ENCODE data around the gene ADO. TPM values are rescaled to one million over a fixed set of nuclear protein-coding genes. Genes with fewer than 3 reads are reported as not detected.

ADO gene
- total RNA-seq, 4 donors from 2014 or later: 8.3 to 15.4 (median 12.0) TPM

DNA sequence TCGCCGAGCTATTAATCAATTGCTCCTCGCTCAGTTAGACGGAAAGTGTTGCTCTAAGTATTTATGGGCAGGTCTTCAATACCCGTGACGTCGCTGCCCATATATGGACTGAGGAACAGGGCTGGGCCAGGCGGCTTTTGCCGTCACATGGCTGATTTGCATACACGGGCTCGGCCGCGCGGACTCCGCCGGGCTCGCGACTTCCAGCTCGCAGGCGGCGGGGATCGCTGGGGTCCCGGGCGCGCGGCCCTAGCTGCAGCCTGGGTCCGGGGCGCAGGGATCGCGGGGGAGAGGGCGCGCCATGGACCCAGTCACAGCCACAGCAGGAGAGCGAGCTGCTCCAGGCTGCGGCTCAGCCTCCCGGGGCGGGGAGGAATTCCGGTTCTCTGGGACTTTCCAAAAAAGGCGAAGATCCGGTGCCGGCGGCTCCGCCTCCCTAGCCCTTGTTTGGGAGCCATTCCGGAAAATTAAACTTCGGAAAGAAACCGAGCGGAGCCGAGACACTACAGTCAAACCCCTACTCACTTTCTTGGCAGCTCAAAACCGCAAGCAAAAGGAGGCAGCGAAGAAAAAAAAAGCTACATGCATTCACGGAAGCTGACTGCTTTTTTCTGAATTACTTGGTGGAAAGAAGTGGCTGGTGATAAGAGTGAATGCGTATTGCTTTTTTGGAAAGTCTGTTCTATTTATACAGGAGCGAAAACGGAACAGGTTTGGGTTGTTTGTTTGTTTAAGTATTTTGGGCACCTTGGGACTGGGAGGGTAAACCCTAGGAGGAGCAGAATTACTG, 12.0 kb downstream of the ADO start, which contains the start of gene EGR2:
Gene EGR2 (minus strand): TSS at position 36 of the 790 bp plus-strand sequence. CDS start 337 bp downstream, outside the sequence.
- Histone ChIP-seq H3K27me3 (peaks cover 0 to 16% of the 10 kb centered on the region in 2 donors), H3K9me3 (no peaks in the 10 kb centered on the region), H3K4me1 (peaks cover 8 to 34% (median 24%) of the 10 kb centered on the region in 4 donors), H3K36me3 (no peaks in the 10 kb centered on the region), H3K27ac (peak within 1 kb of the TSS; percentile 70 to 99 (median 88)), H3K4me3 (peak within 1 kb of the TSS; percentile 71 to 90 (median 82))
- TF ChIP-seq, protein P1, sequence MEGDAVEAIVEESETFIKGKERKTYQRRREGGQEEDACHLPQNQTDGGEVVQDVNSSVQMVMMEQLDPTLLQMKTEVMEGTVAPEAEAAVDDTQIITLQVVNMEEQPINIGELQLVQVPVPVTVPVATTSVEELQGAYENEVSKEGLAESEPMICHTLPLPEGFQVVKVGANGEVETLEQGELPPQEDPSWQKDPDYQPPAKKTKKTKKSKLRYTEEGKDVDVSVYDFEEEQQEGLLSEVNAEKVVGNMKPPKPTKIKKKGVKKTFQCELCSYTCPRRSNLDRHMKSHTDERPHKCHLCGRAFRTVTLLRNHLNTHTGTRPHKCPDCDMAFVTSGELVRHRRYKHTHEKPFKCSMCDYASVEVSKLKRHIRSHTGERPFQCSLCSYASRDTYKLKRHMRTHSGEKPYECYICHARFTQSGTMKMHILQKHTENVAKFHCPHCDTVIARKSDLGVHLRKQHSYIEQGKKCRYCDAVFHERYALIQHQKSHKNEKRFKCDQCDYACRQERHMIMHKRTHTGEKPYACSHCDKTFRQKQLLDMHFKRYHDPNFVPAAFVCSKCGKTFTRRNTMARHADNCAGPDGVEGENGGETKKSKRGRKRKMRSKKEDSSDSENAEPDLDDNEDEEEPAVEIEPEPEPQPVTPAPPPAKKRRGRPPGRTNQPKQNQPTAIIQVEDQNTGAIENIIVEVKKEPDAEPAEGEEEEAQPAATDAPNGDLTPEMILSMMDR (IDR thresholded peaks at IDR 0.05): no peak
- TF ChIP-seq POLR2A (IDR thresholded peaks at IDR 0.05): peak in 1 of 2 donors; percentile 40
- peak; percentile 93 to 98 (median 98) for DNase-seq

DNA sequence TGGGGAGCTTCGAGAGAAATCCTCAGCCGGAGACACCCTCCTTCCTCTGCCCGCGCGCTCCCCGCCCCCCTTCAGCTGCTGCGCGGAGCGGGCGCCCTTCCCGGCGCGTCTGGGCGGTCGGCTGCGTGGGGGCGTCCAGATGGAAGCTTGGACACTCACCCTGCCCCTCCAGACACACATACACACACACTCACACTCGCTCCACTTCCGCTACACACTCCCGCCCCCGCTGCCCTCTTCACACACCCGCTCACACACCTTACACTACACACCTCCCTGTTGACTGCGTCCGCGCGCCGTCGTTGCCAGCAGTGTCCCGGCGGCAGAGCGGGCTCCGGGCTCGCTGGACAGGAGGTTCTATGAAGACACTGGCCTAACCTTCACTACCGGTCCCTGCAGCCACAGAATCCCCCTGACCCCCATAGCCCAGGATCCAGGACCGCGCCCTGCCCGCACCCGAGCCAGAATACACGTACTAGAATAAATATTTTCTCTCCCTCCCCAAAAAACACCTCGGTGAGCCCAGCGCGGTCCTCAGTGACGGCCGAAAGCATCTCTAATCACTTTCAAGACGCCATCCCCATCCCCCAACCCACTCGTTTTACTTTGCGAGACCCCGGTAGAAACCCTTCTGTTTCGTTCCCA, 12.7 kb downstream of the ADO start:
- peak overlapping the region; percentile 70 to 99 (median 88) for H3K27ac ChIP-seq
- TF ChIP-seq, protein P1 (IDR thresholded peaks at IDR 0.05): no peak
- TF ChIP-seq POLR2A (IDR thresholded peaks at IDR 0.05): no peak
- no peaks in the 10 kb centered on the region for H3K9me3 ChIP-seq
- peak; percentile 59 to 77 (median 70) for DNase-seq
- H3K36me3 ChIP-seq: no peaks in the 10 kb centered on the region
- H3K4me3 ChIP-seq: peak overlapping the region; percentile 71 to 90 (median 82)
- peaks cover 8 to 34% (median 24%) of the 10 kb centered on the region in 4 donors for H3K4me1 ChIP-seq
- H3K27me3 ChIP-seq: peaks cover 0 to 16% of the 10 kb centered on the region in 2 donors

DNA sequence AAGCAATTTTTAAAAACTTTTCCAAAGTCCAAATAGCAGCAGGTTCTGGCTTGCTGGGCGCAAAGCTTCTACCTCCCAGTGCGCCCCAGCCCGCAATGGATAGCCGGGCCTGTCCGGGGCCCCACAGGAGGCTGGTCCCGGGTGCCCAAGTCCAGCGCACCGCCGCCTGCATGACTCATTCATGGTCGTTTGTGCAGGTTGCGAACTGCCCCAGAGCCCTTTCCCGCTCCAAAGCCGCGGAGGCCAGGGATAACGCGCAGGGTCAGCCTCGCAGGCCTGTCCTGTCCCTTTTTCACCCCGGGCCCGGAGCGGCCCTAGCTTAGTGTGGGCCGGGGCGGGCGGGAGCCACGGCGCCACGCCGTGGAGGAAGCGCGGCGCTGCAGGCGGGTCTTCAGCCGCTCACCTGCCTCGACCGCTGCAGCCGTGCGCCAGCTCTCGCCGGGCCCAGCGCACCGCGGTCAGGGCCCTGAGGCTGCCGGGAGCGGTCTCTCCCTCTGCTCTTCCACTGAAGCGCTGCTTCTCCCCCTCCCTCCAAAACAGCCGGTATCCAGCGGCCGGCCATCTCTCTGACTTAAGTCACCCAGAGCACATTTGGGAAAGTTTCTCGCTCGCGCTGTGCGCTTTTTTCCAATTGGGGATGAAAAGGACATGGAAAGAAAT, 13.4 kb downstream of the ADO start:
- H3K4me1 ChIP-seq: peaks cover 8 to 34% (median 24%) of the 10 kb centered on the region in 4 donors
- peak overlapping the region; percentile 70 to 99 (median 88) for H3K27ac ChIP-seq
- no peaks in the 10 kb centered on the region for H3K36me3 ChIP-seq
- peak overlapping the region; percentile 71 to 90 (median 82) for H3K4me3 ChIP-seq
- TF ChIP-seq, protein P1 (IDR thresholded peaks at IDR 0.05): peak; percentile 68 to 86 (median 76)
- no peak for TF ChIP-seq POLR2A (IDR thresholded peaks at IDR 0.05)
- DNase-seq: peak; percentile 76 to 88 (median 85)
- H3K27me3 ChIP-seq: peaks cover 0 to 16% of the 10 kb centered on the region in 2 donors
- no peaks in the 10 kb centered on the region for H3K9me3 ChIP-seq

GRCh38 chr10:62818426-62819011, 14.0 kb downstream of the ADO start:
- peak overlapping the region in 1 of 4 donors; percentile 1 for H3K27ac ChIP-seq
- H3K4me1 ChIP-seq: peaks cover 8 to 34% (median 24%) of the 10 kb centered on the region in 4 donors
- no peaks in the 10 kb centered on the region for H3K9me3 ChIP-seq
- H3K36me3 ChIP-seq: no peaks in the 10 kb centered on the region
- H3K4me3 ChIP-seq: peak overlapping the region; percentile 71 to 90 (median 82)
- TF ChIP-seq, protein P1 (IDR thresholded peaks at IDR 0.05): no peak
- no peak for TF ChIP-seq POLR2A (IDR thresholded peaks at IDR 0.05)
- peak; percentile 37 to 60 (median 54) for DNase-seq
- H3K27me3 ChIP-seq: peaks cover 0 to 16% of the 10 kb centered on the region in 2 donors
